ENCODE measurements around the gene DIP2B. TPM values are rescaled to one million over a fixed set of nuclear protein-coding genes. Genes with fewer than 3 reads are reported as not detected.

DIP2B gene
- polyA plus RNA-seq, 3 donors = 3.5 to 12.3 (median 6.5) TPM

- intact Hi-C loops (cut with micrococcal nuclease) = no loop called here
These were observed 206.3 kb downstream of the DIP2B start for GRCh38 chr12:50711121-50711520.

DNA sequence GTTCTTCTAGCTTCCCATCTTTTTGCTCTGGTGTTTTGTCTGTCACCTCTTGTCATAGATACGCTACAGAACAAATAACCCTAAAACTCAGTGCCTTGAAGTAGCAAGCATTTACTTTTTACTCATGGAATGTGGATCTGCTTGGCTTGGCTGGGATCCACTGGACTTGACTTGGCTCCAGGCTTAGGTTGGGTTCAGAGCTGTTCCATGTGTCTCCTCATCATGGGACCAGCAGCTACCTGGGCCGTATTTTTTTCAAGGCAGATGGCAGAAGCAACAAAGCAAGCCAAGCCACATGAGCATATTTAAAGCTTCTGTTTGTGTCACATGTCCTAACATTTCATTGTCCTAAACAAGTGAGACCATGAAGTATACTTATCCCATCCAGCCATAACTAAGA is 210.4 kb downstream of the DIP2B start:
- no peaks in the 10 kb centered on the region for H3K27me3 Mint-ChIP-seq (ENCODE audit: low read depth in 3 of 3)
- H3K9ac ChIP-seq (ENCODE audit: insufficient read depth, low read length, poor library complexity, severe bottlenecking) = no peak overlapping the region
- no peak overlapping the region for H3K4me3 ChIP-seq (replicated peaks in 1 of 3; ENCODE audit: low read depth in 2 of 3, low read length in 3 of 3)
- no peak overlapping the region for H3K4me3 Mint-ChIP-seq
- H3K9me3 ChIP-seq (replicated peaks in 1 of 2; ENCODE audit: control insufficient read depth in 1 of 2, insufficient read depth in 1 of 2, low read length in 2 of 2) = no peaks in the 10 kb centered on the region
- H3K79me2 ChIP-seq (ENCODE audit: insufficient read depth, low read length) = no peaks in the 10 kb centered on the region
- no peaks in the 10 kb centered on the region for H3K27me3 ChIP-seq (ENCODE audit: control insufficient read depth in 2 of 2, insufficient read depth in 2 of 2, low read length in 2 of 2)
- intact Hi-C loops (cut with micrococcal nuclease) = no loop called here
- H3K4me1 ChIP-seq (ENCODE audit: control insufficient read depth in 1 of 2, insufficient read depth in 2 of 2, low read length in 2 of 2) = no peaks in the 10 kb centered on the region
- no peaks in the 10 kb centered on the region for H4K20me1 ChIP-seq (ENCODE audit: insufficient read depth, low read length)
- no peak overlapping the region for H3K4me2 ChIP-seq (replicated peaks; ENCODE audit: extremely low read depth, low read length, poor library complexity, severe bottlenecking)
- no peak for DNase-seq
- H3K36me3 Mint-ChIP-seq = peaks cover 65 to 88% of the 10 kb centered on the region in 2 donors
- WGBS (ENCODE audit: insufficient coverage) = 90% methylated on average over 1 of the region's 2 CpGs
- H3K27ac ChIP-seq (ENCODE audit: low read depth in 1 of 2, low read length in 2 of 2) = no peak overlapping the region
- H3K4me1 Mint-ChIP-seq = no peaks in the 10 kb centered on the region
- H3K9me3 Mint-ChIP-seq = no peaks in the 10 kb centered on the region
- TF ChIP-seq CTCF (IDR thresholded peaks at IDR 0.05) = no peak
- H3K27ac Mint-ChIP-seq = peak overlapping the region in 1 of 7 donors; percentile 1
- no peak overlapping the region for H2AFZ ChIP-seq (ENCODE audit: insufficient read depth, low read depth, low read length, poor library complexity, severe bottlenecking)
- peaks cover 73 to 92% of the 10 kb centered on the region in 2 donors for H3K36me3 ChIP-seq (replicated peaks in 1 of 2; ENCODE audit: control insufficient read depth in 1 of 2, insufficient read depth in 2 of 2, low read length in 2 of 2)

More at GRCh38 chr12:50711121-50711520, 206.3 kb downstream of the DIP2B start:
- no peaks in the 10 kb centered on the region for H4K20me1 ChIP-seq (ENCODE audit: insufficient read depth, low read length)
- H2AFZ ChIP-seq (ENCODE audit: insufficient read depth, low read depth, low read length, poor library complexity, severe bottlenecking) = no peak overlapping the region
- H3K36me3 ChIP-seq (replicated peaks in 1 of 2; ENCODE audit: control insufficient read depth in 1 of 2, insufficient read depth in 2 of 2, low read length in 2 of 2) = peaks cover 81 to 94% of the 10 kb centered on the region in 2 donors
- no peaks in the 10 kb centered on the region for H3K9me3 ChIP-seq (replicated peaks in 1 of 2; ENCODE audit: control insufficient read depth in 1 of 2, insufficient read depth in 1 of 2, low read length in 2 of 2)
- TF ChIP-seq CTCF (IDR thresholded peaks at IDR 0.05) = no peak
- H3K9ac ChIP-seq (ENCODE audit: insufficient read depth, low read length, poor library complexity, severe bottlenecking) = no peak overlapping the region
- H3K4me1 Mint-ChIP-seq = no peaks in the 10 kb centered on the region
- H3K4me3 Mint-ChIP-seq = no peak overlapping the region
- peaks cover 75 to 93% of the 10 kb centered on the region in 2 donors for H3K36me3 Mint-ChIP-seq
- H3K27me3 ChIP-seq (ENCODE audit: control insufficient read depth in 2 of 2, insufficient read depth in 2 of 2, low read length in 2 of 2) = no peaks in the 10 kb centered on the region
- DNase-seq = no peak
- H3K27me3 Mint-ChIP-seq (ENCODE audit: low read depth in 3 of 3) = no peaks in the 10 kb centered on the region
- H3K4me2 ChIP-seq (replicated peaks; ENCODE audit: extremely low read depth, low read length, poor library complexity, severe bottlenecking) = no peak overlapping the region
- no peaks in the 10 kb centered on the region for H3K4me1 ChIP-seq (ENCODE audit: control insufficient read depth in 1 of 2, insufficient read depth in 2 of 2, low read length in 2 of 2)
- no peak overlapping the region for H3K27ac ChIP-seq (ENCODE audit: low read depth in 1 of 2, low read length in 2 of 2)
- H3K9me3 Mint-ChIP-seq = no peaks in the 10 kb centered on the region
- H3K4me3 ChIP-seq (replicated peaks in 1 of 3; ENCODE audit: low read depth in 2 of 3, low read length in 3 of 3) = no peak overlapping the region
- no CpG with 5 or more reads among the region's 6 CpGs for WGBS (ENCODE audit: insufficient coverage)
- no peaks in the 10 kb centered on the region for H3K79me2 ChIP-seq (ENCODE audit: insufficient read depth, low read length)
- no peak overlapping the region for H3K27ac Mint-ChIP-seq

Data from CD14-positive monocyte (primary cell).